Endodermal cell (in vitro differentiated cells): ENCODE data around the gene NCOA3. TPM values are rescaled to one million over a fixed set of nuclear protein-coding genes. Genes with fewer than 3 reads are reported as not detected.
"Not testable (repeated sequence)": the region's sequence is repeated elsewhere in the genome, so short reads cannot be mapped to it uniquely, and the experiment has no call there.

Source experiments
- DNase-seq: peaks from one replicate; pipeline ENCODE4 v3.0.0-alpha.2; 2017
- H3K27ac ChIP-seq: 2 replicates; pipeline ENCODE4 v1.5.1; 2013; ENCODE audit warnings: mild to moderate bottlenecking, low read depth, low read length, moderate library complexity
- H3K27me3 ChIP-seq: 2 replicates; pipeline ENCODE4 v1.6.1; 2013; ENCODE audit warnings: mild to moderate bottlenecking, low read length, moderate library complexity; ENCODE audit not compliant: insufficient read depth, control insufficient read depth, poor library complexity, severe bottlenecking
- H3K36me3 ChIP-seq: 2 replicates; pipeline ENCODE4 v1.7.0; 2013; ENCODE audit warnings: mild to moderate bottlenecking, low read length, moderate library complexity; ENCODE audit not compliant: control insufficient read depth, insufficient read depth
- H3K4me1 ChIP-seq: one replicate; pipeline ENCODE4 v1.7.0; 2013; ENCODE audit warnings: low read length; ENCODE audit not compliant: control insufficient read depth, insufficient read depth
- H3K4me3 ChIP-seq: 2 replicates; pipeline ENCODE4 v1.5.1; 2013; ENCODE audit warnings: mild to moderate bottlenecking, low read length, moderate library complexity
- H3K9ac ChIP-seq: 2 replicates; pipeline ENCODE4 v1.6.1; 2013; ENCODE audit warnings: mild to moderate bottlenecking, low read length, moderate library complexity; ENCODE audit not compliant: poor library complexity, severe bottlenecking; ENCODE audit errors: extremely low read depth
- H3K9me3 ChIP-seq: 2 replicates; pipeline ENCODE4 v1.6.1; 2013; ENCODE audit warnings: mild to moderate bottlenecking, low read length, moderate library complexity; ENCODE audit not compliant: control insufficient read depth
- H3K27ac Mint-ChIP-seq: 2 replicates; pipeline ENCODE4 v1.8.0; 2020; ENCODE audit warnings: mixed read lengths
- H3K27me3 Mint-ChIP-seq: 2 replicates; pipeline ENCODE4 v1.8.0; 2021; ENCODE audit warnings: mild to moderate bottlenecking, mixed read lengths; ENCODE audit not compliant: insufficient read depth
- H3K36me3 Mint-ChIP-seq: 2 replicates; pipeline ENCODE4 v1.8.0; 2020; ENCODE audit warnings: low read depth, mixed read lengths
- H3K4me1 Mint-ChIP-seq: 2 replicates; pipeline ENCODE4 v1.8.0; 2020; ENCODE audit warnings: mixed read lengths
- H3K4me3 Mint-ChIP-seq: 2 replicates; pipeline ENCODE4 v1.8.0; 2020; ENCODE audit warnings: mild to moderate bottlenecking, moderate library complexity, mixed read lengths
- H3K9me3 Mint-ChIP-seq: 2 replicates; pipeline ENCODE4 v1.8.0; 2020; ENCODE audit warnings: mild to moderate bottlenecking, mixed read lengths
- CTCF ChIP-seq: fragments of 200-600 bp; sonication (generic); conservative IDR thresholded peaks from 2 replicates; pipeline ENCODE4 v1.5.0; 2021; ENCODE audit warnings: antibody characterized with exemption, mild to moderate bottlenecking
- WGBS, 2 experiments: methylation state at CpG; one replicate each; pipeline versions ENCODE4 v1.1.5 to v1.1.7; 2013; ENCODE audit warnings: missing lambda C conversion rate in 2 of 2, mixed read lengths in 1 of 2; ENCODE audit not compliant: insufficient coverage in 1 of 2, insufficient read length in 1 of 2; 5-methylcytosine and 5-hydroxymethylcytosine counted together
- total RNA-seq, 2 donors: library from RNA; stranded (reverse); fragmentation: NEBNext Ultra II Directional in 1 of 2; extraction: Animal tissue kit (Norgen Biotek cat#: 25700) in 1 of 2; gene quantifications; 2 replicates in 1 of 2; 3 replicates in 1 of 2; pipeline ENCODE4 v1.2.1, GENCODE V29; 2021

The NCOA3 gene
- total RNA-seq, 2 donors from 2014 or later, result 38.6 TPM

- 93 to 100% methylated on average over 5 to 6 of the region's 6 CpGs for WGBS, 2 experiments
- Mint-ChIP-seq H3K36me3 (peaks cover 43% of the 10 kb centered on the region), H3K27me3 (no peaks in the 10 kb centered on the region), H3K4me3 (no peak overlapping the region), H3K4me1 (peaks cover 2% of the 10 kb centered on the region), H3K9me3 (no peaks in the 10 kb centered on the region), H3K27ac (no peak overlapping the region)
- peaks cover 5% of the 10 kb centered on the region for H3K9me3 ChIP-seq
- no peak overlapping the region for H3K4me3 ChIP-seq
- H3K27ac ChIP-seq, result no peak overlapping the region
- no peak overlapping the region for H3K9ac ChIP-seq
- H3K27me3 ChIP-seq, result no peaks in the 10 kb centered on the region
- no peak for DNase-seq
- H3K36me3 ChIP-seq, result peaks cover 24% of the 10 kb centered on the region
- TF ChIP-seq CTCF, result no peak
- no peaks in the 10 kb centered on the region for H3K4me1 ChIP-seq
Measured at GRCh38 chr20:47594157-47594556, 92.5 kb downstream of the NCOA3 start.

- peaks cover 20% of the 10 kb centered on the region for H3K36me3 ChIP-seq
- WGBS, 2 experiments, result 85 to 100% methylated on average over 4 to 10 of the region's 10 CpGs
- H3K4me3 Mint-ChIP-seq, H3K27ac ChIP-seq, H3K27me3 Mint-ChIP-seq, H3K4me1 ChIP-seq, H3K9me3 Mint-ChIP-seq, H3K27me3 ChIP-seq, H3K4me1 Mint-ChIP-seq, H3K9me3 ChIP-seq, DNase-seq, H3K9ac ChIP-seq, H3K27ac Mint-ChIP-seq, H3K4me3 ChIP-seq: not testable (repeated sequence)
- H3K36me3 Mint-ChIP-seq, result peaks cover 44% of the 10 kb centered on the region
Measured at GRCh38 chr20:47595138-47595537, 93.5 kb downstream of the NCOA3 start.

GRCh38 chr20:47596003-47596571, 94.4 kb downstream of the NCOA3 start:
- Mint-ChIP-seq H3K4me1 (peaks cover 2% of the 10 kb centered on the region), H3K4me3 (no peak overlapping the region), H3K9me3 (no peaks in the 10 kb centered on the region), H3K36me3 (peaks cover 41% of the 10 kb centered on the region), H3K27me3 (no peaks in the 10 kb centered on the region), H3K27ac (no peak overlapping the region)
- Histone ChIP-seq H3K9me3 (no peaks in the 10 kb centered on the region), H3K27me3 (no peaks in the 10 kb centered on the region), H3K4me1 (no peaks in the 10 kb centered on the region), H3K9ac (no peak overlapping the region), H3K4me3 (no peak overlapping the region), H3K36me3 (peaks cover 11% of the 10 kb centered on the region), H3K27ac (no peak overlapping the region)
- WGBS, 2 experiments, result 93% methylated on average over 4 to 6 of the region's 6 CpGs
- no peak for DNase-seq
- no peak for TF ChIP-seq CTCF

- Histone ChIP-seq H3K4me1 (no peaks in the 10 kb centered on the region), H3K9ac (no peak overlapping the region), H3K4me3 (no peak overlapping the region), H3K36me3 (peaks cover 4% of the 10 kb centered on the region), H3K27me3 (no peaks in the 10 kb centered on the region), H3K27ac (no peak overlapping the region), H3K9me3 (no peaks in the 10 kb centered on the region)
- Mint-ChIP-seq H3K36me3 (peaks cover 33% of the 10 kb centered on the region), H3K4me3 (no peak overlapping the region), H3K27ac (no peak overlapping the region), H3K4me1 (peaks cover 2% of the 10 kb centered on the region), H3K27me3 (no peaks in the 10 kb centered on the region), H3K9me3 (no peaks in the 10 kb centered on the region)
- TF ChIP-seq CTCF, result no peak
- DNase-seq, result no peak
Measured at GRCh38 chr20:47597090-47597489, 95.4 kb downstream of the NCOA3 start.
